Thymus (tissue), 11 donors: ENCODE results near the gene TP53AIP1. TPM values are rescaled to one million over a fixed set of nuclear protein-coding genes. Genes with fewer than 3 reads are reported as not detected.

Experiments used
- DNase-seq, 9 donors: peaks; one replicate each; pipeline ENCODE4 v3.0.0-alpha.2; 2013; ENCODE audit warnings: low spot score in 9 of 9, low read depth in 6 of 9, missing footprints in 1 of 9
- H3K27ac ChIP-seq, 2 donors: one replicate each; pipeline ENCODE4 v1.5.1; 2013; ENCODE audit warnings: control low read depth in 1 of 2, low read depth in 1 of 2, low read length in 1 of 2, mild to moderate bottlenecking in 1 of 2, moderate library complexity in 1 of 2
- H3K27me3 ChIP-seq, 2 donors: one replicate each; pipeline ENCODE4 v1.5.1; 2013; ENCODE audit warnings: low read length in 1 of 2; ENCODE audit not compliant: control insufficient read depth in 2 of 2, insufficient read depth in 1 of 2
- H3K36me3 ChIP-seq, 2 donors: one replicate each; pipeline ENCODE4 v1.5.1; 2013; ENCODE audit warnings: low read length in 1 of 2, mild to moderate bottlenecking in 1 of 2, moderate library complexity in 1 of 2; ENCODE audit not compliant: control insufficient read depth in 2 of 2, insufficient read depth in 2 of 2
- H3K4me1 ChIP-seq, 2 donors: one replicate each; pipeline ENCODE4 v1.5.1; 2013; ENCODE audit warnings: low read length in 2 of 2; ENCODE audit not compliant: control insufficient read depth in 2 of 2, insufficient read depth in 2 of 2
- H3K4me3 ChIP-seq, 2 donors: one replicate each; pipeline ENCODE4 v1.5.1; 2013; ENCODE audit warnings: low read length in 2 of 2, control low read depth in 1 of 2, mild to moderate bottlenecking in 1 of 2
- H3K9me3 ChIP-seq, 2 donors: one replicate each; pipeline ENCODE4 v1.5.1; 2013; ENCODE audit warnings: low read length in 1 of 2, mild to moderate bottlenecking in 1 of 2; ENCODE audit not compliant: control insufficient read depth in 2 of 2, insufficient read depth in 1 of 2
- WGBS: extraction: QIAGEN DNeasy Blood & Tissue Kit; methylation state at CpG from one replicate; pipeline ENCODE4 v1.1.7; 2013; 5-methylcytosine and 5-hydroxymethylcytosine counted together
- polyA plus RNA-seq: library from polyadenylated mRNA; stranded (reverse); fragments of 200-250 nt; gene quantifications from one replicate; pipeline ENCODE4 v1.2.3, GENCODE V29; 2013
- total RNA-seq: library from RNA; stranded (reverse); fragments of 120-200 nt; gene quantifications from one replicate; pipeline ENCODE4 v1.2.4, GENCODE V29; 2013
- donor health status: healthy.

The TP53AIP1 gene
- total and polyA plus RNA-seq, 2 donors, result 1.6 to 32.0 TPM

- DNase-seq, result no peak
- Histone ChIP-seq H3K4me3 (no peak overlapping the region), H3K27me3 (peaks cover 8 to 74% of the 10 kb centered on the region in 2 donors), H3K27ac (no peak overlapping the region), H3K36me3 (no peaks in the 10 kb centered on the region), H3K4me1 (peaks cover 4 to 30% of the 10 kb centered on the region in 2 donors), H3K9me3 (peaks cover 1 to 5% of the 10 kb centered on the region in 2 donors)
- WGBS, result 84% methylated on average over 4 of the region's 4 CpGs
These were observed 35.1 kb downstream of the TP53AIP1 start for GRCh38 chr11:128907585-128907984.

- H3K9me3 ChIP-seq, result peaks cover 1 to 5% of the 10 kb centered on the region in 2 donors
- H3K27ac ChIP-seq, result no peak overlapping the region
- 85% methylated on average over 8 of the region's 8 CpGs for WGBS
- peaks cover 4 to 30% of the 10 kb centered on the region in 2 donors for H3K4me1 ChIP-seq
- H3K27me3 ChIP-seq, result peaks cover 8 to 86% of the 10 kb centered on the region in 2 donors
- H3K36me3 ChIP-seq, result no peaks in the 10 kb centered on the region
- H3K4me3 ChIP-seq, result peak overlapping the region in 1 of 2 donors; percentile 63
- DNase-seq, result no peak
These were observed 36.3 kb downstream of the TP53AIP1 start for GRCh38 chr11:128906185-128907050.

- DNase-seq, result peak in 8 of 9 donors; percentile 19 to 60 (median 33)
- peaks cover 4 to 30% of the 10 kb centered on the region in 2 donors for H3K4me1 ChIP-seq
These were observed 37.1 kb downstream of the TP53AIP1 start for GRCh38 chr11:128905345-128906184.

GRCh38 chr11:128904656-128905344 lies 37.9 kb downstream of the TP53AIP1 start:
- DNase-seq, result peak in 2 of 9 donors; percentile 11 to 15
- Histone ChIP-seq H3K4me3 (peak overlapping the region; percentile 45 to 63), H3K4me1 (peaks cover 4 to 30% of the 10 kb centered on the region in 2 donors), H3K36me3 (no peaks in the 10 kb centered on the region), H3K27me3 (peaks cover 8 to 96% of the 10 kb centered on the region in 2 donors), H3K27ac (peak overlapping the region in 1 of 2 donors; percentile 77), H3K9me3 (peaks cover 1 to 5% of the 10 kb centered on the region in 2 donors)
- WGBS, result 5% methylated on average over 25 of the region's 25 CpGs

More at GRCh38 chr11:128905345-128906184, 37.1 kb downstream of the TP53AIP1 start:
- Histone ChIP-seq H3K9me3 (peaks cover 1 to 5% of the 10 kb centered on the region in 2 donors), H3K4me3 (peak overlapping the region; percentile 45 to 63), H3K36me3 (no peaks in the 10 kb centered on the region), H3K27me3 (peaks cover 8 to 95% of the 10 kb centered on the region in 2 donors), H3K27ac (peak overlapping the region; percentile 39 to 77)
- WGBS, result 3% methylated on average over 45 of the region's 45 CpGs

DNA sequence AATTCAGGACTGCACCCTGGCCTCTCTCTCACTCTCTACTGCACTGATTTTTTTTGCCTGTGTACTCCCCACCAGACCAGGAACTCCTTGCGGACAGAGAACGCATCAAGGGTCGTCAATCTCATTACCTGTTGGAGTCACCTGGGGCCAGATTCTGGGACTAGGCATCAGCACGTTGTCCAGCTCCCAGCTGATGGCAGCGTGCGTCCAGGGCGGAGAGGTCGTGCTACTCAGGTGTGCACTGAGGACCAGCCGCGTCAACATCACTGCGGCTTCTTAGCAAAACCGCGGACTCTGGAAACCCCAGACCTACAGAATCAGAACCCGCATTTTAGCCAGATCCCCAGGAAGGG lies 38.4 kb downstream of the TP53AIP1 start:
- 85% methylated on average over 14 of the region's 14 CpGs for WGBS
- peaks cover 8 to 93% of the 10 kb centered on the region in 2 donors for H3K27me3 ChIP-seq
- no peak overlapping the region for H3K4me3 ChIP-seq
- H3K9me3 ChIP-seq, result peaks cover 1 to 5% of the 10 kb centered on the region in 2 donors
- H3K4me1 ChIP-seq, result peaks cover 4 to 29% of the 10 kb centered on the region in 2 donors
- no peak overlapping the region for H3K27ac ChIP-seq
- H3K36me3 ChIP-seq, result no peaks in the 10 kb centered on the region
- no peak for DNase-seq

- Histone ChIP-seq H3K27ac (no peak overlapping the region), H3K4me1 (peaks cover 4 to 21% of the 10 kb centered on the region in 2 donors), H3K27me3 (peaks cover 8 to 90% of the 10 kb centered on the region in 2 donors), H3K36me3 (no peaks in the 10 kb centered on the region), H3K4me3 (no peak overlapping the region), H3K9me3 (peaks cover 1 to 5% of the 10 kb centered on the region in 2 donors)
- no peak for DNase-seq
- 55% methylated on average over 17 of the region's 17 CpGs for WGBS
These were observed 39.2 kb downstream of the TP53AIP1 start for GRCh38 chr11:128903248-128904061.

DNA sequence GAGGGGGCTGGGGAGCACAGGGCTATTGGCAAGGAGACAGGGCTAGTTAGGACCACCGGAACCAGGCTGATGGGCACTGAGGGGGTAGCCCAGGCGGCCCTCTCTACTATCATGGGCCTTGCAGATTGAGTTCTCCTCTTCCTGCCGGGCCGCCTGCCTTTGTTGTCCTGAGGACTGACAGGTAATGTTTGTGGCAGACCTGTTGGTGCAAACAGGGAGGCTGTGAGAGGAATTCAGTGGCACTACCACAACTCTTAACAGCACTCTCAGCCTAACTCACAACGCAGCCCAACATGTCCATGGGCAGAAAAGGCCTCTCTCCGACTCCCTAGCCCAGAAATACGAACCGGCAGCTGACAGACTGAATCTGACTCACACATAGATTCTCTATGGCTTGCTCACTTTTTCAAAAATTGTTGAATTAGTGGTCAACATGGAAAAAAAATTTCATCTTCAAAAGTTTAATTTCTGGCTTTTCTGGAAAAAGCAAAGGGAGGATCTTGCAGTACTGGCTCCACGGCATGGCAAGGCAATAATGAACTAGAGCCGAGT lies 40.1 kb downstream of the TP53AIP1 start:
- no peak overlapping the region for H3K27ac ChIP-seq
- peaks cover 8 to 85% of the 10 kb centered on the region in 2 donors for H3K27me3 ChIP-seq
- DNase-seq, result no peak
- peaks cover 4 to 18% of the 10 kb centered on the region in 2 donors for H3K4me1 ChIP-seq
- WGBS, result 96% methylated on average over 10 of the region's 10 CpGs
- no peak overlapping the region for H3K4me3 ChIP-seq
- no peaks in the 10 kb centered on the region for H3K36me3 ChIP-seq
- H3K9me3 ChIP-seq, result peaks cover 1 to 5% of the 10 kb centered on the region in 2 donors
